NOMO-1 treated with dmso at 0.1 percent for 144 hours (cell line): ENCODE measurements around the gene ALPK1.
"Not testable (repeated sequence)": the region's sequence is repeated elsewhere in the genome, so short reads cannot be mapped to it uniquely, and the experiment has no call there.

Source experiments
- DNase-seq: peaks from one replicate; lab custom pipeline; 2025; ENCODE audit not compliant: unreplicated experiment; lab: John Stamatoyannopoulos, UW

The ALPK1 gene

GRCh38 chr4:112448306-112449132, 151.3 kb downstream of the ALPK1 start:
- DNase-seq, result no peak

- no peak for DNase-seq
Observed at GRCh38 chr4:112449708-112450107, 152.5 kb downstream of the ALPK1 start.

GRCh38 chr4:112451104-112451503, 153.9 kb downstream of the ALPK1 start:
- DNase-seq, result no peak

- DNase-seq, result no peak
Observed at GRCh38 chr4:112451831-112452230, 154.7 kb downstream of the ALPK1 start.

GRCh38 chr4:112453321-112453720, 156.2 kb downstream of the ALPK1 start:
- no peak for DNase-seq

GRCh38 chr4:112472318-112472717, 175.1 kb downstream of the ALPK1 start:
- no peak for DNase-seq

- DNase-seq, result no peak
Observed at GRCh38 chr4:112473985-112474384, 176.8 kb downstream of the ALPK1 start.

GRCh38 chr4:112485930-112486329, 188.8 kb downstream of the ALPK1 start:
- no peak for DNase-seq

- DNase-seq, result not testable (repeated sequence)
Observed at GRCh38 chr4:112490808-112491207, 193.6 kb downstream of the ALPK1 start.
